HL-60 (cell line): ENCODE results near the gene MUSK.

ENCODE experiments used
- DNase-seq, 2 experiments: peaks; one replicate each; pipeline ENCODE4 v3.0.0-alpha.2; 2010 to 2020; ENCODE audit warnings: low read depth in 1 of 2, low spot score in 1 of 2
- H3K27ac ChIP-seq: fragments of 250-450 bp; sonication (Bioruptor Pico); replicated peaks from 2 replicates; pipeline ENCODE4 v1.5.1; 2020; ENCODE audit warnings: mild to moderate bottlenecking, moderate library complexity
- H3K27me3 ChIP-seq: fragments of 250-450 bp; sonication (Bioruptor Pico); 2 replicates; pipeline ENCODE4 v1.5.1; 2021; ENCODE audit warnings: mild to moderate bottlenecking, moderate library complexity; ENCODE audit not compliant: insufficient read depth, poor library complexity, severe bottlenecking
- H3K4me3 ChIP-seq: replicated peaks from 2 replicates; pipeline ENCODE4 v1.5.1; 2011; ENCODE audit warnings: mild to moderate bottlenecking, control low read depth, low read length; ENCODE audit not compliant: insufficient read depth
- CTCF ChIP-seq: IDR thresholded peaks from one replicate; pipeline ENCODE4 v1.5.1; 2011; ENCODE audit warnings: low read length, control low read depth, inconsistent platforms; ENCODE audit not compliant: insufficient read depth
- GABPA ChIP-seq: IDR thresholded peaks from 2 replicates; pipeline ENCODE4 v1.6.1; 2012; ENCODE audit warnings: low read depth
- POLR2AphosphoS5 ChIP-seq: IDR thresholded peaks from 2 replicates; pipeline ENCODE4 v1.6.1; 2012; ENCODE audit warnings: low read depth
- SPI1 ChIP-seq: IDR thresholded peaks from 2 replicates; pipeline ENCODE4 v1.6.1; 2012; ENCODE audit warnings: low read depth, mild to moderate bottlenecking, borderline replicate concordance
- TF ChIP-seq, protein P1 (sequence below): IDR thresholded peaks from 2 replicates; pipeline ENCODE4 v1.6.1; 2012; ENCODE audit warnings: low read depth; ENCODE audit not compliant: insufficient replicate concordance

Gene MUSK

DNA sequence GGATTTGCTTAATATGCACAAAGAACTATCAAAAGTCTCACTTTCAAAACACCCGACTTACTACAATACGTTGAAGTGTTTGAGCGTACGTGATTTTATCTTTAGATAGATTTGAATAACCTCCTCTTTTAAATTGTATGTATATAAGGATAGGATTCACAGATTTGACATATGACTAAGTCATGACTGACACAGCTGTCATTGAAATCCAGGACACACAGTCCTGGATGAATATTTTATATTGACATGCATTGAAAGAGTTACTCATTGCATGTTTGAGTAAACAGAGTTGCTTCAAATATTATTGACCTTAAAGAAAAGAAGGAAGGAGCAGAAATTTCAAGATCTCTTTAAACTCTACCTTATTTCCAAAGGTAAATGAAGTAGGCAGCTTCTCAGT, 3.3 kb downstream of the MUSK start:
- no peak for TF ChIP-seq SPI1
- TF ChIP-seq, protein P1, sequence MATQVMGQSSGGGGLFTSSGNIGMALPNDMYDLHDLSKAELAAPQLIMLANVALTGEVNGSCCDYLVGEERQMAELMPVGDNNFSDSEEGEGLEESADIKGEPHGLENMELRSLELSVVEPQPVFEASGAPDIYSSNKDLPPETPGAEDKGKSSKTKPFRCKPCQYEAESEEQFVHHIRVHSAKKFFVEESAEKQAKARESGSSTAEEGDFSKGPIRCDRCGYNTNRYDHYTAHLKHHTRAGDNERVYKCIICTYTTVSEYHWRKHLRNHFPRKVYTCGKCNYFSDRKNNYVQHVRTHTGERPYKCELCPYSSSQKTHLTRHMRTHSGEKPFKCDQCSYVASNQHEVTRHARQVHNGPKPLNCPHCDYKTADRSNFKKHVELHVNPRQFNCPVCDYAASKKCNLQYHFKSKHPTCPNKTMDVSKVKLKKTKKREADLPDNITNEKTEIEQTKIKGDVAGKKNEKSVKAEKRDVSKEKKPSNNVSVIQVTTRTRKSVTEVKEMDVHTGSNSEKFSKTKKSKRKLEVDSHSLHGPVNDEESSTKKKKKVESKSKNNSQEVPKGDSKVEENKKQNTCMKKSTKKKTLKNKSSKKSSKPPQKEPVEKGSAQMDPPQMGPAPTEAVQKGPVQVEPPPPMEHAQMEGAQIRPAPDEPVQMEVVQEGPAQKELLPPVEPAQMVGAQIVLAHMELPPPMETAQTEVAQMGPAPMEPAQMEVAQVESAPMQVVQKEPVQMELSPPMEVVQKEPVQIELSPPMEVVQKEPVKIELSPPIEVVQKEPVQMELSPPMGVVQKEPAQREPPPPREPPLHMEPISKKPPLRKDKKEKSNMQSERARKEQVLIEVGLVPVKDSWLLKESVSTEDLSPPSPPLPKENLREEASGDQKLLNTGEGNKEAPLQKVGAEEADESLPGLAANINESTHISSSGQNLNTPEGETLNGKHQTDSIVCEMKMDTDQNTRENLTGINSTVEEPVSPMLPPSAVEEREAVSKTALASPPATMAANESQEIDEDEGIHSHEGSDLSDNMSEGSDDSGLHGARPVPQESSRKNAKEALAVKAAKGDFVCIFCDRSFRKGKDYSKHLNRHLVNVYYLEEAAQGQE, result no peak
- no peak for TF ChIP-seq POLR2AphosphoS5
- no peak for TF ChIP-seq CTCF
- TF ChIP-seq GABPA, result no peak
- no peaks in the 10 kb centered on the region for H3K27me3 ChIP-seq
- DNase-seq, result no peak
- H3K27ac ChIP-seq, result no peak overlapping the region
- no peak overlapping the region for H3K4me3 ChIP-seq

- H3K27ac ChIP-seq, result no peak overlapping the region
- H3K4me3 ChIP-seq, result no peak overlapping the region
- TF ChIP-seq, protein P1, result no peak
- TF ChIP-seq CTCF, result no peak
- peak; percentile 93 for TF ChIP-seq SPI1
- DNase-seq, result no peak
- no peaks in the 10 kb centered on the region for H3K27me3 ChIP-seq
These were observed 4.4 kb downstream of the MUSK start for GRCh38 chr9:110672873-110673510.

DNA sequence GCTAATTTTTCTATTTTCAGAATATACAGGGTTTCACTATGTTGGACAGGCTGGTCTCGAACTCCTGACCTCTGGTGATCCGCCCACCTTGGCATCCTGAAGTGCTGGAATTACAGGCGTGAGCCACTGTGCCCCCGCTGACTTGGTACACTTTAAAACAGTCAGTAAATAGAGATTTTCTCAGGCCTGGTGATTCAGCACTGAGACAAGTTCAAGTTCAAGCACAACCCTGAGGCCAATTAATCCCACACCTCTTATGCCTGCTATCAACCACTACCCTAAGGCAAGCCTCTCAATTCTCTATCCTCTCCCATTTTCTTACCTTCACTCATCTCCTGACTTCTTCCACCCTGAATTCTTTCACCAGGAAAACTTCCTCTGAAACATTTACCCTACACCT, 18.9 kb downstream of the MUSK start:
- DNase-seq, result no peak
- H3K27me3 ChIP-seq, result no peaks in the 10 kb centered on the region
- H3K4me3 ChIP-seq, result no peak overlapping the region
- TF ChIP-seq POLR2AphosphoS5 (no peak), SPI1 (no peak), CTCF (no peak), GABPA (no peak)
- TF ChIP-seq, protein P1, result no peak
- H3K27ac ChIP-seq, result no peak overlapping the region
